Measurements from ENCODE around the gene RSPO4.
"Not testable (repeated sequence)": the region's sequence is repeated elsewhere in the genome, so short reads cannot be mapped to it uniquely, and the experiment has no call there.

RSPO4 gene

DNA sequence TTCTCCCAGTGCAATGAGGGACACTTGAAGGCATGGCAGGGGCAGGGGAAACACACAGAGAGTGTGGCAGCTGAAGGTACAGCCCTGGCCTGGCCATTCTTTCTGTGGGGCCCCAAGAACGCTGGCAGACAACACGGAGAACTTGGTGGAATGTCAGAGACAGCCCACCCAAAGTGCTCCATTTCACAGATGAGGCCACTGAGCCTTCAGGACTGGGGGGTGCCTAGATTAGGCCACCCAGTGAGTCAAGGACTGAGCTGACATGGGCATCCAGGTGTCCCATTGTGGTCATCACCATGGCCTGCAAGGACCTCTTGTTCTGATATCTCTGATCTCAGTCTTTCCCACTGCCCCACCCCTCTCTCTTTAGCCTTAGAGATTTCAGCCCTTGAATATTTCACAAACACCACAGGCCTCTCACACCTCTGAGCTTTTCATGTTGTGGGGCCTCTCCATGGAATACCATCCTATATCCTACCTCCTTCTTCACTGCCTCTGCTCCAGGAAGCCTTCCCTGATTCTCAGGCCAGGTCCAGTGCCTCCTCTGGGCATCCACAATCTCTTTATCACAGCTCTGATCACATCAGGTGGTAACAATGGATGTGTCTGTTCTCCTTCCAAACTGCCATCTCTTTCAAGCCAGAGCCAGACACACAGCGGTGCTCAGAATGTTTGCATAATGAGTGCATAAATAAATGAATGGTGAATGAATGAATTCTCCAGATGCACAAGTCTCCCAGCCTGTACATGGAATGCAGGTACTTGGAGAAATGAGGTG is 2.0 kb upstream of the RSPO4 start:
- no peak for DNase-seq

DNA sequence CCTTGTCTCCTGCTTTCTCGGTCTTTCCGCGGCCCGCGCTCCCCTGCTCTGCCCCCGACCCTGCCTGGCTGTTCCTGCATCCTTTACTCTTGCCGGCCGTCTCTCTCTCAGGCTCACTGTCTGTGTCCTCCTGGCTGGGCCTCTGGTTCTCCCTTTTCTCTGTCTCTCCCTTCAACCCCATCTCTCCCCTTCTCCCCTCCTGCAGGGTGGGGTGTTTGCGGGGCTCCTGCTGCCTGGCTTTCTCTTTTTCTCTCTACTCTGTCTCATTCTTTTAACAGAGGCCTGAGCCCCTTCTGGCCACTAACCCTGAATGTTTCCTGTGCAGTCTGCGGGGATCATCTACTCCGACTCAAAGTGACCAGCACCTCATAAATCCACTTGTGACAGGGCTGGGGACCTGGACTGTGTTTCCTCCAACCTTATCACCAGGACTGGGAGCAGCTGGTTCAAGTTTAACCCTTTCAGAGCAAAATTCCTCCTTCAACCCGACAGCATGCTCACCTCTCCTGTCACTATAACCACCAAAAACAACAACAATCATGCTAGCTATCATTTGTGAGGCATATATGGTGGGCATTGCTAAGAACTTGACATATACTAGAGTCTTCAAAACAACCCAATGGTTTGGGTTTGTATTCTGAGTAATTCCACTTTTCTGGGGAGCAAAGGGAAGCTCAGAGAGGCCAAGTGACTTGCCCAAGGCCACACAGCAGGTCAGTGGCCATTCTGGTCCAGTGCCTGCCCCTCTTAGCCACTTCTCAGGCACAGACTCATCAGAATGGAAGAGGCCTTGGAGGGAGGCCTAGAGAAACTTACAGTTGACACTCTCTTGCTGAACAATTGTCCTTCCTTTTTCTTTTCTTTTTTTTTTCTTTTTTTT is 811 bp upstream of the RSPO4 start:
- DNase-seq = no peak

DNA sequence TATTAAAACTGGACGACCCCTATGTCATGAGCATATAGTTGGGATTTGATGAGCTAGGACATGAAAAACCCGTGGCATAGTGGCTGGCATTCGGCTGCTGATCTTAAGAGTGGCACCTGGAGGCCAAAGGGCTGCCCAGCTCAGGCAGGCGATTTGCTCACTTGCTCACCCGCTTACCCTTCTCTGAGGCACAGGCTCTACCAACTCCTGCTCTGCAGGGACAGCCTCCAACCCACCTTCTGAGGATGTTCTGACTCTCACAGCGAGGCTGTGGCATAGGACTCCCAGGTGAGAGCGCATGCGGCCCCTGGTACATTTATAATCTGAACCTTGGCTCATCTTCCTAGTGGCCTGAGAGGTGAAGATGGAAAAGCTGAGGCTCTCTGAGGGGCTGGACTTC is 995 bp downstream of the RSPO4 start:
- DNase-seq = no peak

- DNase-seq = no peak
Measured at GRCh38 chr20:998231-998830, 3.8 kb downstream of the RSPO4 start.

- DNase-seq = no peak
Measured at GRCh38 chr20:997486-997885, 4.6 kb downstream of the RSPO4 start.

DNA sequence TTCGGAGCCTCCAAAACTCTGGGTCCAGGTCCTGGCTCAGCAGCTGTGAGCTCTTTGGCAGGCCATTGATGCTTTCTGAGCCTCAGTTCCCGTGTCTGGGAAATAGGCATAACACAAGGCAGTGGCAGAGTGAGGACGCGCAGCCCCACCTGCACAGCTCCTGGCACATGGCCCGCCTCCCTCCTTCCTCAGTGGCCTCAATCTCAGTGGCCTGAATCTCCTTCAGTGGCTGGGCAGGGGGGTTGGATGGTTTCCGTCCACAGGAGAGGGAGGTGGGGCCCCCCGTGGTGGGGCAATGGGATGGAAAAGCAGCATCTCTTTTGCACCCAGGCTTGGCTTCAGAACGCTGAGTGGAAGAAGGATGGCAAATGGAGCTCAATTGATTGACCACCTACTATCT is 5.1 kb downstream of the RSPO4 start:
- DNase-seq = no peak

DNA sequence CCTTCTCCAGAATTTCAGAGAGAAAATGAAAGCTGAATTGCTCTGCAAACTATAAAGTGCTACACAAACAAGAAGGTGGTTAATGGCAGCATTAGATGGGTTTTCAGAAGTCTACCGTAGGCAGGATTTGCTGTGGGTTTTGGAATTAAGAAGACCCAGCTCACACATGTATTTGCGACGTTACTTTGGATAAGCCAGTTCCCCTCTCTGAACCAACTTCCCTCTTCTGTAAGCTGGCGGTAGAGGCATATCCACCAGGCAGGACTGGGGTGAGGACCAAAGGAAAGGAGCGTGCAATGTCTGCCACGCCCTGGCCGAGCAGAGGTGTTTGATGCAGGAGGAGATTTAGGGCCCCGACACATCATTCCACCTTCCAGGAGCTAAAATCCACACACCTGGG is 6.9 kb downstream of the RSPO4 start:
- peak; percentile 30 for DNase-seq

- no peak for DNase-seq
Measured at GRCh38 chr20:992801-993535, 9.1 kb downstream of the RSPO4 start.

- no peak for DNase-seq
Measured at GRCh38 chr20:991850-992249, 10.3 kb downstream of the RSPO4 start.

DNA sequence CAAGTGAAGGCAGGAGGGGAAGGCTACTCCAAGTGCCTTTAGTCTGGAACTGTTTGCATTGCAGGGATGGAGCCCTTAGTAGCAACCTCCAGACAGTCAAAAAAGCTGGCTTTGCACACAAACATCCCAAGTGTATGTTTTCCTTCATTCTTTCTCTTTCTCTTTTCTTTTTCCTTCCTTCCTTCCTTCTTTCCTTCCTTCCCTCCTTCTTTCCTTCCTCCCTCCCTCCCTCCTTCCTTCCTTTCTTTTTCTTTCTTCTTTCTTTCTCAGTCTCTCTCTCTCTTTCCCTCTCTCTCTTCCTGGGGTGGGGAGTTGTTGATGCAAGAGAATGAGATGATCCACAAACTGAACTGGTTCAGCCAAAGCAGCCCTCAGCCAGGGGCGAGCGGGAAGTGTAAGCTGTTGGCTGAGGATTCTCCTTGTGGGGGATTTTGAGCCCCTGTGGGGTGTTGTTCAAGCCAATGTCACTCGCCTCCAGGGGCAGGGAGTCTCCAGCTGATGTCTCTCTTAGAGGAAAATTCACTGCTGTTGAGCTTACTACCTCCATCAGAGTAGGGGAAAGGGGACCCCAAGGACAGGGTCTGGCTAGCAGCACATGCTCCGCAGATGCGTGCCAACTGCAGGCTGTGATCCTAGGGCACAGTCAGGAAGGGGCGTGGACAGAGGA is 11.7 kb downstream of the RSPO4 start:
- DNase-seq = no peak

DNA sequence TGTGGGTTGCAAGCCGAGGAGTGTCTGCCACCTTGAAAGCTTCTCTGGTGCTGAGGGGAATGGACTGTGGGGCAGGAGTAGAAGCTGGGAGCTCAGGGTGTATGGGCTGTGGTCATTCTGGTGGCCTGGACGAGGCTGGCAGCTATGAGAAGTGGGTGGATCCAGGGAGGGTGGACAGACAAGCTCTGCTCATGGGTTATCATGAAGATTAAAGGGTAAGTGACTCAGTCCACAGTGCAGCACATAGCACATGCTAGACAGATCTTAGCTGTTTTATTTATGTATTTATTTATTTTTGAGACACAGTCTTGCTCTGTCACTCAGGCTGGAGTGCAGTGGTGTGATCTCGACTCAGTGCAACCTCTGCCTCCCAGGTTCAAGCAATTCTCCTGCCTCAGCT is 13.8 kb downstream of the RSPO4 start:
- DNase-seq = no peak

DNA sequence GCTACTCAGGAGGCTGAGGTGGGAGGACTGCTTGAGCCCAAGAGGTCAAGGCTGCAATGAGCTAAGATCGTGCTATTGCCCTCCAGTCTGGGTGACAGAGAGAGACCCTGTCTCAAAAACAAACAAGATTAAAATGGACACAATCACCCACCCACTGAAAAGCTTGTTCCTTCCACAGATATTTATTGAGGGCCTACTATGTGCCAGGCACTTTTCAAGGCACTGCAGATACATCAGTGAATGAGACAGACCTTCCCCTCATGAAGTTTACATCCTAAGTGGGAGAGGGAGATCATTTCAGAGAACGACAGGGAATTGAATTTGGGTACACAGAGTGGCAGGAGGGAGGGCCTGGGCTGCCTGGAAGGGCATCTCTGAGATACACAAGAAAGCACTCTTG is 14.4 kb downstream of the RSPO4 start:
- DNase-seq = no peak

DNA sequence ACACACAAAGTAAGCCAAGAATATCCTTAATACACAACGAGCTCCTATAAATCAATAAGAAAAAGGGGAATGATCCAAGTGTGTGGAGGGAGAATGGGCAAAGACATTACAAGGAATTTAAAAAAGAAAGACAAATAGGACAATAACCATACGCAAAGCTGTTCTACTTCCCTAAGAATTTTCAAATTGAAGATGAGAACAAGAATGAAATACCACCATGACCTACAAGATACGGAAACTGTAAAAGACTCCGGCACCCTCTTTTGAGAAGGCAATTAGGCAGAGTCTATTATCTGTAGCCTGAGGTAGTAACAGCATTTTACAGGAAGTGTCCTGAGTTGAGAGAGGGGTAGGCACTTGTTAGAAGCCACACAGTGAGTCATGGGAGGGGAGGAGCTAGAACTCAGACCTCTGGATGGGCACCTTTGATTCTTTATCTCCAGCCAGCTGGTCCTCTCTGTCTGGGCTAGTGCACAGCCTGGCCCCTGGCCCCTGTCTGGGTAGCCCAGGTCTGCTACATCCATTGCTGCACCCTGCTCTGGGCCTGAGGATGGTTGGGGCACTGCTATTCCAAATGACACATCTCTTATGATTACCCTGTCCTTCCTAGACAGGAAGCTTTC is 15.3 kb downstream of the RSPO4 start:
- no peak for DNase-seq

GRCh38 chr20:984994-985393 is 17.1 kb downstream of the RSPO4 start:
- DNase-seq = not testable (repeated sequence)

DNA sequence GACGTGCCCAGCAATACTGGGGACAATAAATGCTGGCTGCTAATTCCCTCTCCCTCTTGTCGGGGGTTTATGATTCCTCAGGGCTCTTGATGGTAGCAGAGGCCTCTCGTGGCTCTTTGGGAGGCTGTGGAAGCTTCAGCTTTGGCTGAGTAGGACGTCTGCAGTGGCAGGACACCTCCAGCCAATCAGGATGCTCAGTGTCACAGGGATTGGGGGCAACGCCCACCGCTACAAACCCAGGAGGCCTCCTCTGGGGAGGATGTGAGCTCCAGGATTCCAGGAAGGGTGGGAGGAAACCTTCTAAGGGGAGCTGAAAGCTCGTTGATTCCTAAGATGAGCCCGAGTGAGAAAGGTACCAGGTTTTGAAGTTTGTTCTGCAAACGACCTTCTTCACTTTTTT is 19.4 kb downstream of the RSPO4 start:
- no peak for DNase-seq

GRCh38 chr20:977021-977420 is 25.1 kb downstream of the RSPO4 start:
- DNase-seq = no peak

- no peak for DNase-seq
Measured at GRCh38 chr20:976033-976432, 26.1 kb downstream of the RSPO4 start.

DNA sequence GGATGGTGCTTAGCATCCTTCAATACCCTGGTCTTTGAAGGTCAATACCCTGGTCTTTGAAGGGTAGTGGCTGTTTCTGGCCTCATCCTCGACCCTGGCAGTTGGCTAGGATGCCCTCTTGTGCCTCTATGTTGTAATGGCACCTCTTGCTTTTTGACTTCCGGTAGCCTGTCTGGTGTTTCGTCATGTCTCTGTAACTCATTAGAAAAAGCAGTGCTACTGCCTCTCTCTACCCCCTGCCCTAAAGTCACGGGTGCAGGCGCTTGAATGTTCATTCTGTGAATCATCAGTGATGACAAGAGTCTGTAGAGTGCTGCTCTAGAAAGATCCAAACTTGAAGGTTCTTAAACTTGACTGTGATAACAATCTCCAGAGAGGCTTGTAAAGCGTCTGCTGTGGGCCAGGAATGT is 28.3 kb downstream of the RSPO4 start:
- DNase-seq = peak; percentile 9

- no peak for DNase-seq
Measured at GRCh38 chr20:972256-972655, 29.9 kb downstream of the RSPO4 start.

DNA sequence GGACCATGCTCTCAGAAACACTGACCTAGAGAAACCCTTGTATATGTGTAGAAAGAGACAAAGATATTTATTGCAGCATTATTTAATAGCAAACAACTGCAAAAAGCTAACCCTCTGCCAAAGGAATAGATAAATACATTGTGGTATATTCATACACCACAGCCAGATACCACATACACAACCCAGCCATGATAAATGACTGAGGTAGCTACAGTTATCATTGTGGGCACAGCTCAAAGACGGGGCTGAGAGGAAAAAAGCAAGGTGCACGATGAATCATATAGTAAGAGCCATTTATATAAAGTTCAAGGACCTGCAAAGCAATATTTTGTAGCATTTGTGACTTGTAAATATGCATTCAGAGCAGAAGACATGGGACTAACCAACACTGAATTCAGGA is 30.8 kb downstream of the RSPO4 start:
- DNase-seq = no peak

DNA sequence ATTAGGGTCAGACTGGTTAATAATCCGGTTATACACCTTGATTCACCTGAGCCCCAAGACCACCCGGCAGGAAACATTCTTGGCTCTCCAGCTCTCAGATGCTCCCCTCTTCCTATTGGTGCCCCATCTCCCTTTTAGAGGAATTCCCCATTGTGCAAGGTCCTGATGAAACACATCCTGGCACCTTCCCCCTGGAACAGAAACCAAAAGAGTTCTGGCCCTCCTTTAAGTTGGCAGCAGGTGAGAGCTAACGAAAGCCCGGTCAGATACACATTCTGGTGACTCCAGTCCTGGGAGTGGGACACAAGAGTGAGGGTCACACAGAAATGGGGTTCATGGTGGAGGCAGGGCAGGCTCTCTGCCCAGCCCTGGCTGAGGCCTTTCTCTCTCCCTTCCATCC is 32.2 kb downstream of the RSPO4 start:
- no peak for DNase-seq

All from GDM1 (cell line).